GM12878 (cell line): ENCODE measurements around the gene SPOP. TPM values are rescaled to one million over a fixed set of nuclear protein-coding genes. Genes with fewer than 3 reads are reported as not detected.
A peak's percentile ranks its signal among the peaks of the same experiment; 100 is the strongest.

ENCODE experiments used
- ATAC-seq: fragments of 200-7000 bp; cut with Tn5 transposase; 3 replicates; pipeline ENCODE4 v1.9.1; 2020; ENCODE audit warnings: mild to moderate bottlenecking, moderate library complexity
- BruUV-seq: library from RNA; stranded (reverse); fragments of 400-500 nt; replicated peaks from 2 replicates; lab custom pipeline; 2021; lab: Mats Ljungman, UMichigan
- CTCF ChIA-PET: fragments of 300-600 bp; sonication (Branson Sonifier 250); formaldehyde crosslinking; extraction: SDS; loops from one replicate; lab custom pipeline; 2021; ENCODE audit warnings: inconsistent platforms; lab: Yijun Ruan, JAX
- POLR2A ChIA-PET: fragments of 350-600 bp; formaldehyde crosslinking; extraction: SDS; loops from one replicate; lab custom pipeline; 2021; ENCODE audit warnings: inconsistent platforms; lab: Charles Lee
- RAD21 ChIA-PET: fragments of 300-600 bp; sonication (Branson Sonifier 250); formaldehyde crosslinking; loops from one replicate; lab custom pipeline; 2023; ENCODE audit warnings: antibody characterized with exemption; ENCODE audit not compliant: unreplicated experiment; lab: Charles Lee
- SMC1A ChIA-PET: fragments of 300-600 bp; sonication (Branson Sonifier 250); formaldehyde crosslinking; loops from one replicate; lab custom pipeline; 2023; ENCODE audit not compliant: unreplicated experiment, uncharacterized antibody; lab: Charles Lee
- DNase-seq: peaks from one replicate; pipeline ENCODE4 v3.0.0-alpha.2; 2011; ENCODE audit warnings: low read depth, low spot score
- FAIRE-seq: peaks from 3 replicates; lab custom pipeline; 2011; peaks lifted over from hg19 to GRCh38; lab: Jason Lieb, UNC
- H2AFZ ChIP-seq: 2 replicates; pipeline ENCODE4 v1.6.0; 2011; ENCODE audit warnings: low read depth, low read length, control low read depth; ENCODE audit not compliant: control insufficient read depth
- H3K27ac ChIP-seq: 2 replicates; pipeline ENCODE4 v1.5.1; 2011; ENCODE audit warnings: control low read depth; ENCODE audit not compliant: control insufficient read depth, insufficient read depth
- H3K27me3 ChIP-seq, 2 experiments: replicated peaks in 1 of 2; 2 replicates each; pipeline versions ENCODE4 v1.6.0 to v1.6.1; 2011; ENCODE audit warnings: low read length in 1 of 2; ENCODE audit not compliant: control insufficient read depth in 2 of 2, insufficient read depth in 2 of 2
- H3K36me3 ChIP-seq, 2 experiments: 2 replicates each; pipeline ENCODE4 v1.5.1; 2011; ENCODE audit warnings: low read length in 1 of 2; ENCODE audit not compliant: control insufficient read depth in 2 of 2, insufficient read depth in 2 of 2
- H3K4me1 ChIP-seq: 2 replicates; pipeline ENCODE4 v1.6.1; 2011; ENCODE audit warnings: mild to moderate bottlenecking, low read length, moderate library complexity, mixed read lengths; ENCODE audit not compliant: control insufficient read depth, insufficient read depth
- H3K4me2 ChIP-seq: 2 replicates; pipeline ENCODE4 v1.6.0; 2011; ENCODE audit warnings: control low read depth; ENCODE audit not compliant: control insufficient read depth, insufficient read depth
- H3K4me3 ChIP-seq: fragments of 200-600 bp; sonication (generic); 2 replicates; pipeline ENCODE4 v1.5.1; 2016
- H3K79me2 ChIP-seq: 2 replicates; pipeline ENCODE4 v1.6.0; 2011; ENCODE audit warnings: low read length; ENCODE audit not compliant: control insufficient read depth, insufficient read depth
- H3K9ac ChIP-seq: 2 replicates; pipeline ENCODE4 v1.8.0; 2011; ENCODE audit warnings: low read length, control low read depth, mixed read lengths; ENCODE audit not compliant: control insufficient read depth, insufficient read depth
- H3K9me3 ChIP-seq: replicated peaks from 3 replicates; pipeline ENCODE4 v1.5.1; 2011; ENCODE audit warnings: mild to moderate bottlenecking, low read length; ENCODE audit not compliant: control insufficient read depth, insufficient read depth
- H4K20me1 ChIP-seq: 2 replicates; pipeline ENCODE4 v1.6.0; 2011; ENCODE audit not compliant: control insufficient read depth, insufficient read depth
- BACH1 ChIP-seq: fragments of 450-650 bp; IDR thresholded peaks from 2 replicates; pipeline ENCODE4 v1.6.1; 2017; ENCODE audit warnings: mild to moderate bottlenecking, borderline replicate concordance
- CEBPB ChIP-seq, 2 experiments: fragments of 150-350 bp in 1 of 2; IDR thresholded peaks; 2 replicates each; pipeline ENCODE4 v1.6.1; 2012 to 2014; ENCODE audit warnings: low read depth in 2 of 2, low read length in 2 of 2, borderline replicate concordance in 1 of 2, inconsistent platforms in 1 of 2
- CHD4 ChIP-seq: fragments of 200-600 bp; sonication (generic); IDR thresholded peaks from 2 replicates; pipeline ENCODE4 v1.6.1; 2016; ENCODE audit warnings: mild to moderate bottlenecking
- CUX1 ChIP-seq: IDR thresholded peaks from 2 replicates; pipeline ENCODE4 v1.6.1; 2012; ENCODE audit warnings: improper control_type of control experiment, low read depth, low read length; ENCODE audit not compliant: insufficient replicate concordance
- EP300 ChIP-seq, 2 experiments: fragments of 150-350 bp in 1 of 2; IDR thresholded peaks; 2 replicates each; pipeline ENCODE4 v1.6.1; 2011 to 2012; ENCODE audit warnings: low read depth in 2 of 2, low read length in 2 of 2, borderline replicate concordance in 1 of 2, improper control_type of control experiment in 1 of 2, inconsistent platforms in 1 of 2; ENCODE audit not compliant: control insufficient read depth in 1 of 2
- KLF5 ChIP-seq: fragments of 450-650 bp; IDR thresholded peaks from 2 replicates; pipeline ENCODE4 v1.6.1; 2014; ENCODE audit warnings: mild to moderate bottlenecking; ENCODE audit not compliant: partially characterized antibody
- PAX5 ChIP-seq: IDR thresholded peaks from 2 replicates; pipeline ENCODE4 v1.6.1; 2011; ENCODE audit warnings: low read depth, low read length, borderline replicate concordance
- RB1 ChIP-seq: fragments of 450-650 bp; formaldehyde crosslinking; IDR thresholded peaks from 2 replicates; pipeline ENCODE4 v1.6.1; 2017; ENCODE audit warnings: mild to moderate bottlenecking, borderline replicate concordance
- RFX5 ChIP-seq: IDR thresholded peaks from 2 replicates; pipeline ENCODE4 v1.6.1; 2011; ENCODE audit warnings: low read depth, low read length, improper control_type of control experiment
- SREBF2 ChIP-seq: IDR thresholded peaks from 2 replicates; pipeline ENCODE4 v1.6.1; 2012; ENCODE audit warnings: mild to moderate bottlenecking, low read length
- STAT1 ChIP-seq: fragments of 450-650 bp; conservative IDR thresholded peaks from 2 replicates; pipeline ENCODE4 v1.6.1; 2014; ENCODE audit warnings: antibody characterized with exemption, mild to moderate bottlenecking
- TARDBP ChIP-seq: IDR thresholded peaks from 2 replicates; pipeline ENCODE4 v1.6.1; 2016; ENCODE audit warnings: borderline replicate concordance
- TBL1XR1 ChIP-seq: IDR thresholded peaks from 2 replicates; pipeline ENCODE4 v1.6.1; 2012; ENCODE audit warnings: low read depth, low read length, improper control_type of control experiment
- TCF12 ChIP-seq: IDR thresholded peaks from 2 replicates; pipeline ENCODE4 v1.6.1; 2011; ENCODE audit warnings: low read depth, mild to moderate bottlenecking, low read length
- ZBED1 ChIP-seq: IDR thresholded peaks from 2 replicates; pipeline ENCODE4 v1.6.1; 2016; ENCODE audit warnings: borderline replicate concordance
- ZZZ3 ChIP-seq: IDR thresholded peaks from 2 replicates; pipeline ENCODE4 v1.6.1; 2011; ENCODE audit warnings: low read depth; ENCODE audit not compliant: control insufficient read depth, insufficient read length
- WGBS: methylation state at CpG from one replicate; pipeline ENCODE4 v1.1.6; 2016; ENCODE audit warnings: low lambda C conversion rate; ENCODE audit not compliant: insufficient replicate concordance, insufficient coverage; ENCODE audit errors: missing lambda C conversion rate; 5-methylcytosine and 5-hydroxymethylcytosine counted together
- in situ Hi-C: fragments of 300-500 bp; cut with MboI; formaldehyde crosslinking; loops from 9 replicates; pipeline ENCODE4 v1.14.3; 2018; ENCODE audit warnings: mixed read lengths
- intact Hi-C: fragments of 100-400 bp; cut with micrococcal nuclease; formaldehyde crosslinking; loops from one replicate; pipeline ENCODE4 v1.14.2; 2022; ENCODE audit not compliant: unreplicated experiment
- polyA plus RNA-seq, 11 experiments: library from polyadenylated mRNA; depleted of rRNA in 4 of 11; unstranded in 6 of 11; stranded (reverse) in 5 of 11; fragments of >200 nt; fragmentation: Nextera tagmentation in 4 of 11; fragmentation: Illumina TruSeq in 1 of 11; extraction: Ambion mirVana in 4 of 11; extraction: Trizol in 1 of 11; gene quantifications; 1 replicate in 1 of 11; 2 replicates in 10 of 11; pipeline versions ENCODE4 v1.2.1 to v1.2.3, GENCODE V29; 2011 to 2016; ENCODE audit warnings: inconsistent platforms in 2 of 11, missing spikeins in 2 of 11, low read depth in 1 of 11
- total RNA-seq, 4 experiments: library from RNA; depleted of rRNA in 3 of 4; stranded (reverse); fragments of >200 nt in 3 of 4; fragmentation: Illumina TruSeq in 1 of 4; extraction: Trizol in 1 of 4; gene quantifications; 2 replicates each; pipeline versions ENCODE4 v1.2.1 to v1.2.3, GENCODE V29; 2013 to 2021
- TF ChIP-seq, protein P1 (sequence below): fragments of 150-350 bp; IDR thresholded peaks from 2 replicates; pipeline ENCODE4 v1.6.1; 2016; ENCODE audit warnings: low read depth, low read length

SPOP gene
- total and polyA plus RNA-seq, 10 of the 15 experiments (the other 5 are each of a cell fraction or from before 2014, with no cell fraction given) = 35.1 to 80.4 (median 44.7) TPM

DNA sequence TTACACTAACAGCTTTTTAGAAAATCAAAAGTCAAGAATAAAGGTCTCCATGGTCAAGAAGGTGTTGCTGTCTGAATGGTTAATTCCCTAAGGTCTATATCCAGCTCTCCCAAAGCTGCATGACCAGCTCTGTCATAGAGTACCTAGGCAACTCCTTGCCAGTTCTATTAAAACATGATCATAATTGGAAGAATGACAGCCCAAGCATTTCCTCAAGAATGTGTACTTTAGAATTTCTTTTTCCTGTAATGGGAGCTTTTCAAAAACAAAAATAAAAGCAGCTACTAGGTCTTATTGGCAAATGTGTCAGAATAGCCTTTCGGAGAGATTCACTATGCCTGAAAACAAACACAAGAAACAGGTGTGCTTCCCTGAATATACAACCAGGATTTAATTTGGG lies 7.9 kb downstream of the SPOP start:
- H3K9ac ChIP-seq = no peak overlapping the region
- H3K36me3 ChIP-seq = no peaks in the 10 kb centered on the region; a peak in 1 of 4 replicates
- no peaks in the 10 kb centered on the region; the same call in 1 of the 2 replicates for H4K20me1 ChIP-seq
- ChIA-PET SMC1A (interaction anchor here (1.1 to 2.1 kb wide), 6 partner anchors 10 to 43 kb away, joined by 4 to 8 read pairs (median 6); no protein-coding TSS in a partner anchor), POLR2A (interaction anchor here (0.7 to 1.1 kb wide), 2 partner anchors 9 to 1123 kb away, joined by 3 to 4 read pairs; no protein-coding TSS in a partner anchor), CTCF (interaction anchor here (1.3 to 3.4 kb wide), 4 partner anchors 20 to 112 kb away, joined by 4 to 11 read pairs (median 6); no protein-coding TSS in a partner anchor), RAD21 (interaction anchor here (0.8 to 1.8 kb wide), 3 partner anchors 11 to 25 kb away, joined by 3 to 4 read pairs (median 3); no protein-coding TSS in a partner anchor)
- intact Hi-C loops (no loop called here), in situ Hi-C loops (no loop called here)
- ATAC-seq (no peak), FAIRE-seq (peak; percentile 31), DNase-seq (no peak)
- H3K27ac ChIP-seq = no peak overlapping the region
- no peak overlapping the region for H3K4me2 ChIP-seq
- H3K27me3 ChIP-seq = no peaks in the 10 kb centered on the region
- no peak overlapping the region for H2AFZ ChIP-seq
- H3K79me2 ChIP-seq = peaks cover 66% of the 10 kb centered on the region
- no peaks in the 10 kb centered on the region for H3K9me3 ChIP-seq
- 96% methylated on average over 1 of the region's 1 CpG for WGBS
- H3K4me1 ChIP-seq = no peaks in the 10 kb centered on the region; the same call in 1 of the 2 replicates
- H3K4me3 ChIP-seq = no peak overlapping the region
- BruUV-seq = no TSS peak
- TF ChIP-seq CEBPB (IDR thresholded peaks at IDR 0.05; ENCODE audit: borderline replicate concordance in 1 of 2, low read depth in 2 of 2, low read length in 2 of 2) (no peak), STAT1 (no peak), SREBF2 (no peak), TARDBP (no peak), ZZZ3 (no peak), TBL1XR1 (no peak), CHD4 (no peak), KLF5 (no peak), EP300 (IDR thresholded peaks at IDR 0.05; ENCODE audit: borderline replicate concordance in 1 of 2, control insufficient read depth in 1 of 2, low read depth in 2 of 2, low read length in 2 of 2) (no peak), TCF12 (no peak), RFX5 (no peak), RB1 (no peak), BACH1 (no peak), CUX1 (no peak), PAX5 (no peak), ZBED1 (no peak)
- TF ChIP-seq, protein P1, sequence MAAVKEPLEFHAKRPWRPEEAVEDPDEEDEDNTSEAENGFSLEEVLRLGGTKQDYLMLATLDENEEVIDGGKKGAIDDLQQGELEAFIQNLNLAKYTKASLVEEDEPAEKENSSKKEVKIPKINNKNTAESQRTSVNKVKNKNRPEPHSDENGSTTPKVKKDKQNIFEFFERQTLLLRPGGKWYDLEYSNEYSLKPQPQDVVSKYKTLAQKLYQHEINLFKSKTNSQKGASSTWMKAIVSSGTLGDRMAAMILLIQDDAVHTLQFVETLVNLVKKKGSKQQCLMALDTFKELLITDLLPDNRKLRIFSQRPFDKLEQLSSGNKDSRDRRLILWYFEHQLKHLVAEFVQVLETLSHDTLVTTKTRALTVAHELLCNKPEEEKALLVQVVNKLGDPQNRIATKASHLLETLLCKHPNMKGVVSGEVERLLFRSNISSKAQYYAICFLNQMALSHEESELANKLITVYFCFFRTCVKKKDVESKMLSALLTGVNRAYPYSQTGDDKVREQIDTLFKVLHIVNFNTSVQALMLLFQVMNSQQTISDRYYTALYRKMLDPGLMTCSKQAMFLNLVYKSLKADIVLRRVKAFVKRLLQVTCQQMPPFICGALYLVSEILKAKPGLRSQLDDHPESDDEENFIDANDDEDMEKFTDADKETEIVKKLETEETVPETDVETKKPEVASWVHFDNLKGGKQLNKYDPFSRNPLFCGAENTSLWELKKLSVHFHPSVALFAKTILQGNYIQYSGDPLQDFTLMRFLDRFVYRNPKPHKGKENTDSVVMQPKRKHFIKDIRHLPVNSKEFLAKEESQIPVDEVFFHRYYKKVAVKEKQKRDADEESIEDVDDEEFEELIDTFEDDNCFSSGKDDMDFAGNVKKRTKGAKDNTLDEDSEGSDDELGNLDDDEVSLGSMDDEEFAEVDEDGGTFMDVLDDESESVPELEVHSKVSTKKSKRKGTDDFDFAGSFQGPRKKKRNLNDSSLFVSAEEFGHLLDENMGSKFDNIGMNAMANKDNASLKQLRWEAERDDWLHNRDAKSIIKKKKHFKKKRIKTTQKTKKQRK = no peak
